ENCODE measurements around the gene KRTAP29-1.

DNA sequence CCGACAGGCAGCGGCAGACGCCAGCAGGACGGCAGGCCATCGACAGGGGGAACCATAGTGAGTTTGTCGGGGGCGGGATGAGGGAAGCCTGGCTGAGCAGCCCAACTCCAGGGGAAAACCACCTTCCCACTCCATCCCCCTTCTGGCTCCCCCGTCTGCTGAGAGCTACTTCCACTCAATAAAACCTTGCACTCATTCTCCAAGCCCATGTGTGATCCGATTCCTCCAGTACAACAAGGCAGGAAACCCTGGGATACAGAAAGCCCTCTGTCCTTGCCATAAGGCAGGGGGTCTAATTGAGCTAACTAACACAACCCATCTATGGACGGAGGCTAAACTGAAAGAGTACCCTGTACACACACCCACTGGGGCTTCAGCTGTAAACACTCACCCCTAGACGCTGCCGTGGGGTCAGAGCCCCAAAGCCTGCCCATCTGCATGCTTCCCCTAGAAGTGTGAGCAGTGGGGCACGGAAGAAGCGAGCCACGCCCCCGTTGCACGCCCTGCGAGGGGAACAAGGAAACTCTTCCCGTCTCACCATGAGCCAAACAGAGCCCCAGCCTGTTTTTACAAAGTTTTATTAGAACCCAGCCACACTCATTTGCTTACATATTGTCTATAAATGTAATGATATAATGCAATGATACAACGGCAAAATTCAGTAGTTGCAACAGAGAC, 4.1 kb downstream of the KRTAP29-1 start:
- TF ChIP-seq, protein P1, sequence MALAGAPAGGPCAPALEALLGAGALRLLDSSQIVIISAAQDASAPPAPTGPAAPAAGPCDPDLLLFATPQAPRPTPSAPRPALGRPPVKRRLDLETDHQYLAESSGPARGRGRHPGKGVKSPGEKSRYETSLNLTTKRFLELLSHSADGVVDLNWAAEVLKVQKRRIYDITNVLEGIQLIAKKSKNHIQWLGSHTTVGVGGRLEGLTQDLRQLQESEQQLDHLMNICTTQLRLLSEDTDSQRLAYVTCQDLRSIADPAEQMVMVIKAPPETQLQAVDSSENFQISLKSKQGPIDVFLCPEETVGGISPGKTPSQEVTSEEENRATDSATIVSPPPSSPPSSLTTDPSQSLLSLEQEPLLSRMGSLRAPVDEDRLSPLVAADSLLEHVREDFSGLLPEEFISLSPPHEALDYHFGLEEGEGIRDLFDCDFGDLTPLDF (CRISPR knock-in tag; IDR thresholded peaks at IDR 0.05) = no peak
- TF ChIP-seq, protein P2, sequence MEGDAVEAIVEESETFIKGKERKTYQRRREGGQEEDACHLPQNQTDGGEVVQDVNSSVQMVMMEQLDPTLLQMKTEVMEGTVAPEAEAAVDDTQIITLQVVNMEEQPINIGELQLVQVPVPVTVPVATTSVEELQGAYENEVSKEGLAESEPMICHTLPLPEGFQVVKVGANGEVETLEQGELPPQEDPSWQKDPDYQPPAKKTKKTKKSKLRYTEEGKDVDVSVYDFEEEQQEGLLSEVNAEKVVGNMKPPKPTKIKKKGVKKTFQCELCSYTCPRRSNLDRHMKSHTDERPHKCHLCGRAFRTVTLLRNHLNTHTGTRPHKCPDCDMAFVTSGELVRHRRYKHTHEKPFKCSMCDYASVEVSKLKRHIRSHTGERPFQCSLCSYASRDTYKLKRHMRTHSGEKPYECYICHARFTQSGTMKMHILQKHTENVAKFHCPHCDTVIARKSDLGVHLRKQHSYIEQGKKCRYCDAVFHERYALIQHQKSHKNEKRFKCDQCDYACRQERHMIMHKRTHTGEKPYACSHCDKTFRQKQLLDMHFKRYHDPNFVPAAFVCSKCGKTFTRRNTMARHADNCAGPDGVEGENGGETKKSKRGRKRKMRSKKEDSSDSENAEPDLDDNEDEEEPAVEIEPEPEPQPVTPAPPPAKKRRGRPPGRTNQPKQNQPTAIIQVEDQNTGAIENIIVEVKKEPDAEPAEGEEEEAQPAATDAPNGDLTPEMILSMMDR (IDR thresholded peaks at IDR 0.05) = no peak
- TF ChIP-seq TEAD4 (CRISPR knock-in tag; IDR thresholded peaks at IDR 0.05) (no peak), GRHL2 (CRISPR knock-in tag; IDR thresholded peaks at IDR 0.05; ENCODE audit: insufficient replicate concordance, severe bottlenecking) (no peak), TEAD1 (CRISPR knock-in tag; IDR thresholded peaks at IDR 0.05) (no peak)
- TF ChIP-seq, protein P3, sequence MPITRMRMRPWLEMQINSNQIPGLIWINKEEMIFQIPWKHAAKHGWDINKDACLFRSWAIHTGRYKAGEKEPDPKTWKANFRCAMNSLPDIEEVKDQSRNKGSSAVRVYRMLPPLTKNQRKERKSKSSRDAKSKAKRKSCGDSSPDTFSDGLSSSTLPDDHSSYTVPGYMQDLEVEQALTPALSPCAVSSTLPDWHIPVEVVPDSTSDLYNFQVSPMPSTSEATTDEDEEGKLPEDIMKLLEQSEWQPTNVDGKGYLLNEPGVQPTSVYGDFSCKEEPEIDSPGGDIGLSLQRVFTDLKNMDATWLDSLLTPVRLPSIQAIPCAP (CRISPR knock-in tag; IDR thresholded peaks at IDR 0.05) = no peak
- TF ChIP-seq, protein P4, sequence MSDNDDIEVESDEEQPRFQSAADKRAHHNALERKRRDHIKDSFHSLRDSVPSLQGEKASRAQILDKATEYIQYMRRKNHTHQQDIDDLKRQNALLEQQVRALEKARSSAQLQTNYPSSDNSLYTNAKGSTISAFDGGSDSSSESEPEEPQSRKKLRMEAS (CRISPR knock-in tag; IDR thresholded peaks at IDR 0.05) = no peak
- TF ChIP-seq, protein P5, sequence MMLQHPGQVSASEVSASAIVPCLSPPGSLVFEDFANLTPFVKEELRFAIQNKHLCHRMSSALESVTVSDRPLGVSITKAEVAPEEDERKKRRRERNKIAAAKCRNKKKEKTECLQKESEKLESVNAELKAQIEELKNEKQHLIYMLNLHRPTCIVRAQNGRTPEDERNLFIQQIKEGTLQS (CRISPR knock-in tag; conservative IDR thresholded peaks at IDR 0.05) = no peak
- TF ChIP-seq, protein P6, sequence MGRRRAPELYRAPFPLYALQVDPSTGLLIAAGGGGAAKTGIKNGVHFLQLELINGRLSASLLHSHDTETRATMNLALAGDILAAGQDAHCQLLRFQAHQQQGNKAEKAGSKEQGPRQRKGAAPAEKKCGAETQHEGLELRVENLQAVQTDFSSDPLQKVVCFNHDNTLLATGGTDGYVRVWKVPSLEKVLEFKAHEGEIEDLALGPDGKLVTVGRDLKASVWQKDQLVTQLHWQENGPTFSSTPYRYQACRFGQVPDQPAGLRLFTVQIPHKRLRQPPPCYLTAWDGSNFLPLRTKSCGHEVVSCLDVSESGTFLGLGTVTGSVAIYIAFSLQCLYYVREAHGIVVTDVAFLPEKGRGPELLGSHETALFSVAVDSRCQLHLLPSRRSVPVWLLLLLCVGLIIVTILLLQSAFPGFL (CRISPR knock-in tag; IDR thresholded peaks at IDR 0.05; ENCODE audit: borderline replicate concordance) = no peak
- TF ChIP-seq, protein P7, sequence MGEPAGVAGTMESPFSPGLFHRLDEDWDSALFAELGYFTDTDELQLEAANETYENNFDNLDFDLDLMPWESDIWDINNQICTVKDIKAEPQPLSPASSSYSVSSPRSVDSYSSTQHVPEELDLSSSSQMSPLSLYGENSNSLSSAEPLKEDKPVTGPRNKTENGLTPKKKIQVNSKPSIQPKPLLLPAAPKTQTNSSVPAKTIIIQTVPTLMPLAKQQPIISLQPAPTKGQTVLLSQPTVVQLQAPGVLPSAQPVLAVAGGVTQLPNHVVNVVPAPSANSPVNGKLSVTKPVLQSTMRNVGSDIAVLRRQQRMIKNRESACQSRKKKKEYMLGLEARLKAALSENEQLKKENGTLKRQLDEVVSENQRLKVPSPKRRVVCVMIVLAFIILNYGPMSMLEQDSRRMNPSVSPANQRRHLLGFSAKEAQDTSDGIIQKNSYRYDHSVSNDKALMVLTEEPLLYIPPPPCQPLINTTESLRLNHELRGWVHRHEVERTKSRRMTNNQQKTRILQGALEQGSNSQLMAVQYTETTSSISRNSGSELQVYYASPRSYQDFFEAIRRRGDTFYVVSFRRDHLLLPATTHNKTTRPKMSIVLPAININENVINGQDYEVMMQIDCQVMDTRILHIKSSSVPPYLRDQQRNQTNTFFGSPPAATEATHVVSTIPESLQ (CRISPR knock-in tag; IDR thresholded peaks at IDR 0.05) = no peak

Data from WTC11 (cell line).